ENCODE results near the gene ITGA7.

Gene ITGA7

GRCh38 chr12:55704824-55705718 lies 2.6 kb downstream of the ITGA7 start:
- no peak overlapping the region for H3K27ac ChIP-seq
- no peak for DNase-seq (ENCODE audit: low read depth, low spot score)

GRCh38 chr12:55703901-55704761 lies 3.6 kb downstream of the ITGA7 start:
- no peak overlapping the region for H3K27ac ChIP-seq
- DNase-seq (ENCODE audit: low read depth, low spot score), result no peak

- no peak overlapping the region for H3K27ac ChIP-seq
- no peak for DNase-seq (ENCODE audit: low read depth, low spot score)
Observed at GRCh38 chr12:55703288-55703687, 4.4 kb downstream of the ITGA7 start.

- H3K27ac ChIP-seq, result no peak overlapping the region
- DNase-seq (ENCODE audit: low read depth, low spot score), result no peak
Observed at GRCh38 chr12:55702861-55703260, 4.8 kb downstream of the ITGA7 start.

- no peak for DNase-seq (ENCODE audit: low read depth, low spot score)
Observed at GRCh38 chr12:55700255-55701018, 7.3 kb downstream of the ITGA7 start.

GRCh38 chr12:55699471-55700055 lies 8.1 kb downstream of the ITGA7 start:
- DNase-seq (ENCODE audit: low read depth, low spot score), result no peak
- H3K27ac ChIP-seq, result no peak overlapping the region

More at GRCh38 chr12:55700255-55701018, 7.3 kb downstream of the ITGA7 start:
- no peak overlapping the region for H3K27ac ChIP-seq

- no peak overlapping the region for H3K27ac ChIP-seq
- no peak for DNase-seq (ENCODE audit: low read depth, low spot score)
Observed at GRCh38 chr12:55698965-55699364, 8.7 kb downstream of the ITGA7 start.

GRCh38 chr12:55698241-55698955 lies 9.3 kb downstream of the ITGA7 start:
- DNase-seq (ENCODE audit: low read depth, low spot score), result no peak
- no peak overlapping the region for H3K27ac ChIP-seq

- no peak overlapping the region for H3K27ac ChIP-seq
- DNase-seq (ENCODE audit: low read depth, low spot score), result no peak
Observed at GRCh38 chr12:55697686-55698085, 10.0 kb downstream of the ITGA7 start.

GRCh38 chr12:55696796-55697462 lies 10.8 kb downstream of the ITGA7 start:
- no peak for DNase-seq (ENCODE audit: low read depth, low spot score)
- no peak overlapping the region for H3K27ac ChIP-seq

- DNase-seq (ENCODE audit: low read depth, low spot score), result no peak
- H3K27ac ChIP-seq, result no peak overlapping the region
Observed at GRCh38 chr12:55696141-55696540, 11.6 kb downstream of the ITGA7 start.

GRCh38 chr12:55695349-55695748 lies 12.4 kb downstream of the ITGA7 start:
- no peak for DNase-seq (ENCODE audit: low read depth, low spot score)

GRCh38 chr12:55694651-55695050 lies 13.1 kb downstream of the ITGA7 start:
- no peak for DNase-seq (ENCODE audit: low read depth, low spot score)
- H3K27ac ChIP-seq, result no peak overlapping the region

More at GRCh38 chr12:55695349-55695748, 12.4 kb downstream of the ITGA7 start:
- no peak overlapping the region for H3K27ac ChIP-seq

GRCh38 chr12:55694188-55694515 lies 13.6 kb downstream of the ITGA7 start:
- H3K27ac ChIP-seq, result no peak overlapping the region
- DNase-seq (ENCODE audit: low read depth, low spot score), result no peak

- DNase-seq (ENCODE audit: low read depth, low spot score), result no peak
Observed at GRCh38 chr12:55693323-55694187, 14.1 kb downstream of the ITGA7 start.

GRCh38 chr12:55692631-55693322 lies 14.9 kb downstream of the ITGA7 start:
- no peak overlapping the region for H3K27ac ChIP-seq
- no peak for DNase-seq (ENCODE audit: low read depth, low spot score)

More at GRCh38 chr12:55693323-55694187, 14.1 kb downstream of the ITGA7 start:
- no peak overlapping the region for H3K27ac ChIP-seq
